Measurements from ENCODE around the gene PLCG1.

- TF ChIP-seq POLR2A (IDR thresholded peaks at IDR 0.05; ENCODE audit: low read depth, low read length) (no peak), TAF1 (IDR thresholded peaks at IDR 0.05; ENCODE audit: low read depth, low read length) (no peak), POLR2AphosphoS5 (IDR thresholded peaks at IDR 0.05; ENCODE audit: low read depth, low read length) (no peak), SPI1 (IDR thresholded peaks at IDR 0.05; ENCODE audit: low read depth, low read length) (no peak)
Measured at GRCh38 chr20:41110012-41110411, 27.3 kb upstream of the PLCG1 start.

All from GM12891 (cell line).